GM12891 (cell line): Measurements from ENCODE around the gene RCOR1.

ENCODE experiments used
- POLR2A ChIP-seq: IDR thresholded peaks from 2 replicates; pipeline ENCODE4 v1.6.1; 2011; ENCODE audit warnings: low read depth, low read length, control low read depth
- POLR2AphosphoS5 ChIP-seq: IDR thresholded peaks from 2 replicates; pipeline ENCODE4 v1.6.1; 2011; ENCODE audit warnings: low read depth, low read length, control low read depth
- POU2F2 ChIP-seq: IDR thresholded peaks from 2 replicates; pipeline ENCODE4 v1.6.1; 2011; ENCODE audit warnings: low read depth, mild to moderate bottlenecking, control low read depth, low read length, moderate library complexity
- TAF1 ChIP-seq: IDR thresholded peaks from 2 replicates; pipeline ENCODE4 v1.6.1; 2011; ENCODE audit warnings: low read depth, low read length, control low read depth

DNA sequence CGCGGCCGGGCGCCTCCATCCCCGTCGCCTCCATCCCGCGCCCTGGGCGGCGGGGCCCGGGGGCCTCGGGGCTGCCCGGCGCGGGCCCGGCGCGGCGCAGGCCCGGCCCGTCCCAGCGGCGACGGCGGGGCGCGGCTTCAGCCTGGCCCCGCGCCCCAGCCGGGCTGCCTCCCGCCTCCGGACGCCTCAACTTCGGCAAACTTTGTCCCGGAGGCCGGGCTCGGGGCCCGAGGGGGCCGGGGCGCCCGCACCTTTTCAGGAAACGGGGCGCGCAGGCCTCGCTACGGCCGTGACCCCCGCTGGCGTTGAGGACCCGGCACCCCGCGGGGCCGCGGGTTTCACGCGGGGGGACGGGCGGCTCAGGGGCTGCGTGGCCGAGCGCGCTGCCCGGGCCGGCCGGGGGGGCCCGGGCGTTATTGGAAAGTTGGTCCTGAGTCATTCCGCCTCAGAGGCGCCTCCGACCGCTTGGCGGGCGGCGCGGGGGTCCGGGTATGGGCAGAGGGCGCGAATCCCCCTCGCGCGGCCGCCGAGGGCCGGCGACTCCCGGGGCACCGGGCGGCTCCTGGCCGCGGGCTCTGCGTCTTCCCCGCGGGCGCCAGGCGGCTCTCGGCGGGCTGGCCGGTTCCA lies 185.4 kb downstream of the RCOR1 start:
- TF ChIP-seq TAF1 (no peak), POLR2AphosphoS5 (no peak), POLR2A (no peak), POU2F2 (no peak)
